Pancreas (tissue), 10 donors: ENCODE data around the gene HMGN2. TPM values are rescaled to one million over a fixed set of nuclear protein-coding genes. Genes with fewer than 3 reads are reported as not detected.

Source experiments
- ATAC-seq, 4 donors: fragments of 200-7000 bp; cut with Tn5 transposase; one replicate each; pipeline versions ENCODE4 v1.8.0 to v1.9.1; 2020; ENCODE audit warnings: mild to moderate bottlenecking in 4 of 4, moderate library complexity in 4 of 4
- DNase-seq, 6 donors: peaks; one replicate each; pipeline ENCODE4 v3.0.0-alpha.2; 2020
- FAIRE-seq: peaks from 2 replicates; lab custom pipeline; 2012; peaks lifted over from hg19 to GRCh38; lab: Jason Lieb, UNC
- H3K27ac ChIP-seq, 4 donors: fragments of 200-600 bp; sonication (generic); 1 replicate in 3 of 4; 2 replicates in 1 of 4; pipeline versions ENCODE4 v1.5.0 to v1.8.0; 2020
- H3K27me3 ChIP-seq, 4 donors: fragments of 200-600 bp; one replicate each; pipeline ENCODE4 v1.8.0; 2021
- H3K36me3 ChIP-seq, 3 donors: fragments of 200-600 bp; sonication (generic) in 1 of 3; one replicate each; pipeline versions ENCODE4 v1.5.0 to v1.8.0; 2020 to 2021
- H3K4me1 ChIP-seq, 3 donors: fragments of 200-600 bp; one replicate each; pipeline ENCODE4 v1.8.0; 2021
- H3K4me3 ChIP-seq, 4 donors: fragments of 200-600 bp; sonication (generic) in 2 of 4; one replicate each; pipeline versions ENCODE4 v1.5.0 to v1.8.0; 2020 to 2021
- H3K9me3 ChIP-seq, 4 donors: fragments of 200-600 bp; one replicate each; pipeline ENCODE4 v1.8.0; 2021
- CTCF ChIP-seq, 4 donors: fragments of 200-600 bp; sonication (generic) in 3 of 4; IDR thresholded peaks; one replicate each; pipeline versions ENCODE4 v1.5.0 to v1.8.0; 2021; ENCODE audit warnings: antibody characterized with exemption in 4 of 4
- WGBS, 2 donors: extraction: QIAGEN DNeasy Blood & Tissue Kit; methylation state at CpG; one replicate each; pipeline ENCODE4 v1.1.7; 2013; 5-methylcytosine and 5-hydroxymethylcytosine counted together
- intact Hi-C, 3 donors: fragments of 100-400 bp; cut with DNase I; formaldehyde crosslinking; loops; one replicate each; pipeline versions ENCODE4 v1.11.1 to v1.14.2; 2022
- polyA plus RNA-seq, 2 donors: library from polyadenylated mRNA; stranded (reverse); fragments of 200-250 nt; gene quantifications; one replicate each; pipeline ENCODE4 v1.2.3, GENCODE V29; 2013
- total RNA-seq, 6 donors: library from RNA; stranded (reverse); fragmentation: NEBNext Ultra II Directional in 4 of 6; extraction: Animal tissue kit (Norgen Biotek cat#: 25700) in 4 of 6; gene quantifications; one replicate each; pipeline versions ENCODE4 v1.2.1 to v1.2.4, GENCODE V29; 2021 to 2023
- donor health status: healthy with polysubstance abuse.
- donor health status: DM: no; HTN: no; CAD: no; lungs with moderate emphysema.
- donor health status: DM: no; HTN: no; CAD: no.
- donor health status: control.
- donor health status: control.
- donor health status: Bipolar disorder and iron deficiency.
- donor health status: DM: yes; HTN: yes; CAD: no.
- donor health status: DM: no; HTN: no; CAD: no.
- donor health status: DM: no; HTN: no; CAD: no.
- donor health status: DM: yes; HTN: yes; CAD: no.

HMGN2 gene
- total and polyA plus RNA-seq, 8 donors, result 102 to 438 (median 172) TPM

DNA sequence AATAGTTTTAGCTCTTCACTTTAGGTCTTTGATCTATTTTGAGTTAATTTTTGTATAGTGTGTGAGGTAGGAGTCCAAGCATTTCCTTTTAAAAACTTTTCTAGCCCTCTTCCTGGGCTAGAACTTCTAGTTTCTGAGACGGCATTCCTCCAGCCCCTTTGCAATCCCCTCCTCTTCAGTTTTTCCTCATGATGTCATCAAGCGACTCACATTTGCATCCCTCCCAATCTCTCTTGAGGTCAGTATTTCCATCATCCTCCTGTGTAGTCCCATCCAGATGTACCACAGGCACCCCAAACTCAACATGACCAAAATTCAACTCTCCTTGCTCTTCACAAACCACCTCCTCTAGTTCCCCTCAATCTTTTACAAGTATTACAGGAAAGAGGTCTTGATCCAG lies 10.7 kb downstream of the HMGN2 start:
- no peaks in the 10 kb centered on the region for H3K9me3 ChIP-seq
- no peaks in the 10 kb centered on the region for H3K27me3 ChIP-seq
- peaks cover 0 to 5% (median 0%) of the 10 kb centered on the region in 3 donors for H3K36me3 ChIP-seq
- no peak for TF ChIP-seq CTCF (IDR thresholded peaks at IDR 0.05)
- H3K4me1 ChIP-seq, result no peaks in the 10 kb centered on the region
- ATAC-seq (no peak), DNase-seq (no peak), FAIRE-seq (no peak)
- intact Hi-C loops, result no loop called here
- WGBS, 2 donors, result 91 to 93% methylated on average over 2 of the region's 2 CpGs
- no peak overlapping the region for H3K4me3 ChIP-seq
- H3K27ac ChIP-seq, result no peak overlapping the region

DNA sequence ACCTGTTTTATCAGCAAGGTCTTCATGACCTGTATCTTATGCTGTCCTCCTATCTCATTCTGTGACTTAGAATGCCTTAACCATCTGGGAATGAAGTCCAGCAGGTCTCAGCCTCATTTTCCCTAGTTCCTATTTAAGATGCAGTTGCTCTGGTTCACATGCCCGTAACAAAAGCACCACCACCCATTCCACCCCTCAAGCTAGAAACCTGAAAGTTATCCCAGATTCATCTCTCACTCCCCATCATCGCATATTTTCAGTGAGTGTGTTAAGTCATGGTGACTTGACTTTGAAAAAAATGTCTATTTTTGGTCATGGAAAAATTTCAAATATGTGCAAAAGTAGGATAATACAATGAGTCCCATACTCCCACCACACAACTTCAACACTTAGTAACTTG lies 11.7 kb downstream of the HMGN2 start:
- no peak for TF ChIP-seq CTCF (IDR thresholded peaks at IDR 0.05)
- no peak for FAIRE-seq
- no peak for ATAC-seq
- Histone ChIP-seq H3K4me3 (no peak overlapping the region), H3K36me3 (peaks cover 0 to 4% (median 0%) of the 10 kb centered on the region in 3 donors), H3K9me3 (no peaks in the 10 kb centered on the region), H3K27ac (no peak overlapping the region), H3K4me1 (no peaks in the 10 kb centered on the region), H3K27me3 (no peaks in the 10 kb centered on the region)
- DNase-seq, result no peak
- WGBS, 2 donors, result 78 to 84% methylated on average over 2 of the region's 2 CpGs
- intact Hi-C loops, result no loop called here

GRCh38 chr1:26490155-26490554 lies 17.9 kb downstream of the HMGN2 start:
- Histone ChIP-seq H3K4me3 (no peak overlapping the region), H3K9me3 (no peaks in the 10 kb centered on the region), H3K4me1 (no peaks in the 10 kb centered on the region), H3K36me3 (no peaks in the 10 kb centered on the region), H3K27ac (no peak overlapping the region), H3K27me3 (no peaks in the 10 kb centered on the region)
- intact Hi-C loops, result no loop called here
- WGBS, 2 donors, result 83 to 84% methylated on average over 4 of the region's 4 CpGs
- peak in 1 of 6 donors; percentile 14 for DNase-seq
- no peak for FAIRE-seq
- no peak for ATAC-seq
- no peak for TF ChIP-seq CTCF (IDR thresholded peaks at IDR 0.05)

DNA sequence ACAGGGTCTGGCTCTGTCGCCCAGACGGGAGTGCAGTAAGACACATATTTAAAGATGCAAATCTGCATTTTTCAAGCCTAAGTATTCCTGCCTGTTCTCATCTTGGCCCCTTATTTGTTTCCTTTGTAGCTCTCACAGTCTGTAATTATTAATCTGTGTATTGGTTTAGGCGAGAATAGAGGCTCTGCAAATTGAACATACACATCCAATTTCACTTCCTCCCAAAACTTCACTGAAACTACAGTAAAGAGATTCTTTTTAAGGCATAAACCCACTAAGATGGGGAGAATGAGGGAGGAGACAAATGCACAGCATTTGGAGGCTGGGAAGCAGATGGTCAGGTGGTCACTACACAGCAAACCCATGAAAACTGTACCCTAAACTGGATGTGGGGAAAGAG lies 21.0 kb downstream of the HMGN2 start:
- FAIRE-seq (no peak), ATAC-seq (no peak), DNase-seq (no peak)
- Histone ChIP-seq H3K4me1 (no peaks in the 10 kb centered on the region), H3K4me3 (no peak overlapping the region), H3K36me3 (no peaks in the 10 kb centered on the region), H3K27me3 (no peaks in the 10 kb centered on the region), H3K27ac (no peak overlapping the region), H3K9me3 (no peaks in the 10 kb centered on the region)
- intact Hi-C loops, result no loop called here
- no peak for TF ChIP-seq CTCF (IDR thresholded peaks at IDR 0.05)
- 39 to 61% methylated on average over 3 of the region's 3 CpGs for whole genome bisulfite sequencing, 2 donors

- intact Hi-C loops, result no loop called here
These were observed 21.7 kb downstream of the HMGN2 start for GRCh38 chr1:26493938-26494337.

More at GRCh38 chr1:26493938-26494337, 21.7 kb downstream of the HMGN2 start:
- no peak for FAIRE-seq
- DNase-seq, result no peak
- H3K9me3 ChIP-seq, result no peaks in the 10 kb centered on the region
- no peak overlapping the region for H3K4me3 ChIP-seq
- 85 to 93% methylated on average over 3 of the region's 3 CpGs for WGBS, 2 donors
- no peak for TF ChIP-seq CTCF (IDR thresholded peaks at IDR 0.05)
- H3K4me1 ChIP-seq, result no peaks in the 10 kb centered on the region
- no peak overlapping the region for H3K27ac ChIP-seq
- H3K27me3 ChIP-seq, result no peaks in the 10 kb centered on the region
- H3K36me3 ChIP-seq, result no peaks in the 10 kb centered on the region
- no peak for ATAC-seq
